Activated CD4-positive, alpha-beta T cell treated with anti-CD3 and anti-CD28 coated beads, Interleukin-2, amount 10 ng/mL, durations not matched to agents 7 days and 5 days (primary cell): ENCODE data around the gene CDNF. TPM values are rescaled to one million over a fixed set of nuclear protein-coding genes. Genes with fewer than 3 reads are reported as not detected.

Source experiments
- CTCF ChIA-PET: fragments of 350-600 bp; sonication (Branson Sonifier 250); formaldehyde crosslinking; loops from one replicate; lab custom pipeline; 2021; ENCODE audit warnings: antibody characterized with exemption; lab: Charles Lee
- POLR2A ChIA-PET: fragments of 350-600 bp; sonication (Branson Sonifier 250); formaldehyde crosslinking; loops from one replicate; lab custom pipeline; 2021; ENCODE audit warnings: antibody characterized with exemption; lab: Charles Lee
- DNase-seq: peaks from one replicate; pipeline ENCODE4 v3.0.0-alpha.2; 2020
- H3K27ac Mint-ChIP-seq: one replicate; pipeline ENCODE4 v1.8.0; 2021; ENCODE audit warnings: mild to moderate bottlenecking, moderate library complexity, mixed read lengths
- H3K27me3 Mint-ChIP-seq: one replicate; pipeline ENCODE4 v1.8.0; 2021; ENCODE audit warnings: mixed read lengths
- H3K36me3 Mint-ChIP-seq: one replicate; pipeline ENCODE4 v1.8.0; 2021; ENCODE audit warnings: low read depth, mixed read lengths
- H3K4me1 Mint-ChIP-seq: one replicate; pipeline ENCODE4 v1.8.0; 2021; ENCODE audit warnings: mixed read lengths
- H3K4me3 Mint-ChIP-seq: one replicate; pipeline ENCODE4 v1.8.0; 2021; ENCODE audit warnings: mild to moderate bottlenecking, moderate library complexity, mixed read lengths
- H3K9me3 Mint-ChIP-seq: one replicate; pipeline ENCODE4 v1.8.0; 2021; ENCODE audit warnings: mixed read lengths
- total RNA-seq, 2 experiments: library from RNA; stranded (reverse); gene quantifications; one replicate each; pipeline ENCODE4 v1.2.3, GENCODE V29; 2021

The CDNF gene
- total RNA-seq, 2 experiments from 2014 or later = 0.67 to 0.85 TPM

DNA sequence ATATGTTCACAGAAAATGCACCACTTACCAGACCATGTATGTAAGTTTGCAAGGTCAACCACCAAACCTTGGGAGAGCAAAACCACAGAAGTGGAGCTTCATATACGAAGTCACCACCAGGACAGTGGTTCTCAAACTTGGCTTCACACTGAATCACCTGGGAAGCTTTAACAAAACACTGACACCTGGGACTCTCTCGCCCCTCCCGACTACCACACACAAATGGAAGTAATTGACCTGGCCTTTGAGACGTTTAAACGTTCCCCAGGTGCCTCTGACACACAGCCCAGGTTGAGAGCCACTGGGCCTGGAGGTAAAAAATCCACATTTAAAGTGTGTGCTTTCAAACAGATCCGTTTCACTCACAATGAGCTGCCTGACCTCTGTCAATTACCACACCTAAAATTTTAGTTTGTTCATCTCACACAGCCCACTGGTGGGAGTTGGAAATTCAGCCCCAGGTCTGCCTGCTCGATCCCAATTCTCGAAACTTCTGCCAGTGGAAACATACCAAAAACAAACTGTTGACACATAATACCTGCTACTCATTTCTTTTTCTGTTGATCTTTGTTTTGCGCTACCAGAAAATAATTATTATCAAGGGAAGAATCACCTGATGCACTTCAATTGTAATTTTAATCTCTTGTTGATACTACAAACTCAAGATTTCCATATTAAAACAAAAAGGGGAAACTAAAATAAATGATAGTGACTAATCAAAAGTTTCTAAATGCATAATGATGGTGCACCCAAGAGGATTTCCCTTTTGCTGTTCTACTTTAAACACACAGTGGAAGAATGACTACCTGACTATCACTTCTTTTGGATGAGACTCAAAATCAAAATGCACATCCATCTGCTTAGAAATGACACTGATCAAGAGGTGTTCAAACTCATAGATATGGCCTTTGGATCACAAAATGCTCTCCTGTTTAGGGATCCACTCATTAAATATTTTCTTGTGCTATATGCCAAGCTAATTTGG is 26.6 kb downstream of the CDNF start:
- Mint-ChIP-seq H3K4me1 (peaks cover 27% of the 10 kb centered on the region), H3K4me3 (no peak overlapping the region)
- no peak for DNase-seq

DNA sequence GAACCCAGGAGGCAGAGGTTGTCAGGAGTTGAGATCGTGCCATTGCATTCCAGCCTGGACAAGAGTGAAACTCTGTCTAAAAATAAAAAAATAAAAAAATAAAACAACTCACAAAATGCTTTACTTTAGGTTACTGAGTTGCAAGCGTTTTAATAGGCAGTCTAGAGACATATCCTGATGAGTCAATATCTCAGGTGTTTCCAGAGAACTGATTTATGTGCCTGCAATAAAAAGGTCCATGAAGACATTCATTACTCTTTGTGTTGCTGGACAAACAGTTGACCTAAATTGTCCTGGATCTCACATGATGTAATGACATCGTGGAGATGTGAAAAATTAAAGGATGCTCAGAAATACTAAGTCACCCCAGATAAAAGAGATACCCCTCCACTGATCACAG is 31.5 kb downstream of the CDNF start:
- ChIA-PET CTCF (no interaction called here), POLR2A (no interaction called here)
- no peaks in the 10 kb centered on the region for H3K36me3 Mint-ChIP-seq
- H3K4me3 Mint-ChIP-seq = no peak overlapping the region
- no peak overlapping the region for H3K27ac Mint-ChIP-seq
- peaks cover 3% of the 10 kb centered on the region for H3K27me3 Mint-ChIP-seq
- H3K4me1 Mint-ChIP-seq = peaks cover 5% of the 10 kb centered on the region
- DNase-seq = no peak
- no peaks in the 10 kb centered on the region for H3K9me3 Mint-ChIP-seq

More for the DNA sequence above, 26.6 kb downstream of the CDNF start:
- ChIA-PET POLR2A (no interaction called here), CTCF (interaction anchor here (1.0 kb wide), 1 partner anchor 306 kb away, joined by 3 read pairs; no protein-coding TSS in a partner anchor)
- H3K36me3 Mint-ChIP-seq = no peaks in the 10 kb centered on the region
- peaks cover 3% of the 10 kb centered on the region for H3K27me3 Mint-ChIP-seq
- H3K9me3 Mint-ChIP-seq = peaks cover 1% of the 10 kb centered on the region
- no peak overlapping the region for H3K27ac Mint-ChIP-seq

- Mint-ChIP-seq H3K4me1 (no peaks in the 10 kb centered on the region), H3K36me3 (no peaks in the 10 kb centered on the region), H3K9me3 (no peaks in the 10 kb centered on the region), H3K4me3 (no peak overlapping the region), H3K27ac (no peak overlapping the region), H3K27me3 (peaks cover 3% of the 10 kb centered on the region)
- DNase-seq = no peak
- ChIA-PET CTCF (no interaction called here), POLR2A (no interaction called here)
Observed at GRCh38 chr10:14803827-14804226, 34.0 kb downstream of the CDNF start.

- CTCF ChIA-PET = interaction anchor here (2.0 kb wide), 1 partner anchor 16 kb away, joined by 4 read pairs; no protein-coding TSS in a partner anchor
- no peaks in the 10 kb centered on the region for H3K36me3 Mint-ChIP-seq
- H3K27me3 Mint-ChIP-seq = peaks cover 5% of the 10 kb centered on the region
- no peak overlapping the region for H3K4me3 Mint-ChIP-seq
- no peaks in the 10 kb centered on the region for H3K9me3 Mint-ChIP-seq
- H3K4me1 Mint-ChIP-seq = no peaks in the 10 kb centered on the region
- H3K27ac Mint-ChIP-seq = no peak overlapping the region
- POLR2A ChIA-PET = no interaction called here
- DNase-seq = no peak
Observed at GRCh38 chr10:14801723-14802122, 36.1 kb downstream of the CDNF start.

GRCh38 chr10:14800397-14800796 is 37.4 kb downstream of the CDNF start:
- CTCF ChIA-PET = interaction anchor here (1.0 kb wide), 1 partner anchor 14 kb away, joined by 3 read pairs; no protein-coding TSS in a partner anchor
- no peaks in the 10 kb centered on the region for H3K9me3 Mint-ChIP-seq
- POLR2A ChIA-PET = no interaction called here

GRCh38 chr10:14798636-14799035 is 39.2 kb downstream of the CDNF start:
- Mint-ChIP-seq H3K4me3 (no peak overlapping the region), H3K27ac (no peak overlapping the region), H3K4me1 (no peaks in the 10 kb centered on the region), H3K36me3 (no peaks in the 10 kb centered on the region), H3K9me3 (no peaks in the 10 kb centered on the region), H3K27me3 (peaks cover 5% of the 10 kb centered on the region)
- no peak for DNase-seq
- CTCF ChIA-PET = no interaction called here
- POLR2A ChIA-PET = no interaction called here

More at GRCh38 chr10:14800397-14800796, 37.4 kb downstream of the CDNF start:
- no peak overlapping the region for H3K4me3 Mint-ChIP-seq
- H3K36me3 Mint-ChIP-seq = no peaks in the 10 kb centered on the region
- H3K4me1 Mint-ChIP-seq = no peaks in the 10 kb centered on the region
- H3K27me3 Mint-ChIP-seq = peaks cover 5% of the 10 kb centered on the region
- no peak for DNase-seq
- no peak overlapping the region for H3K27ac Mint-ChIP-seq

DNA sequence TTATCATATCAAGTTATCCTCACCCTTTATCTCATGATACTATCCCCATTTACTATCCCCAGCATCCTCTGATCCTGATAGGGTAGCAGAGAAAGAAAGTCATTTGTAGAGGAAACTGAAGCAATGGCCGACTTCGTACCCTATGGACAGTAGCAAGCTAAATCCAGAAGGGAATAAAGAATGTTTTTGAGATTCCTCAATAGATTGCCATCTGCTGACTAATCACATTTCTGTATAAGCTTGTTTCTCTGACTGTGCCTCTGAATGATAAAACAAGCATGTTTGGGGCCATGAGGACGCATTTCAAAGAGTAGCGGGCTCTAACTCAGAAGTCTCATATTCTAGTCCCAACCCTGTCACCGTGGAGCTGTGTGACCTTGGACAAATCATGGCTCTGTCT is 49.9 kb downstream of the CDNF start:
- Mint-ChIP-seq H3K27me3 (no peaks in the 10 kb centered on the region), H3K4me1 (no peaks in the 10 kb centered on the region), H3K4me3 (no peak overlapping the region), H3K27ac (no peak overlapping the region), H3K36me3 (peaks cover 1% of the 10 kb centered on the region), H3K9me3 (peaks cover 5% of the 10 kb centered on the region)
- no peak for DNase-seq
- POLR2A ChIA-PET = no interaction called here
- CTCF ChIA-PET = interaction anchor here (1.2 kb wide), 1 partner anchor 8 kb away, joined by 3 read pairs; no protein-coding TSS in a partner anchor

DNA sequence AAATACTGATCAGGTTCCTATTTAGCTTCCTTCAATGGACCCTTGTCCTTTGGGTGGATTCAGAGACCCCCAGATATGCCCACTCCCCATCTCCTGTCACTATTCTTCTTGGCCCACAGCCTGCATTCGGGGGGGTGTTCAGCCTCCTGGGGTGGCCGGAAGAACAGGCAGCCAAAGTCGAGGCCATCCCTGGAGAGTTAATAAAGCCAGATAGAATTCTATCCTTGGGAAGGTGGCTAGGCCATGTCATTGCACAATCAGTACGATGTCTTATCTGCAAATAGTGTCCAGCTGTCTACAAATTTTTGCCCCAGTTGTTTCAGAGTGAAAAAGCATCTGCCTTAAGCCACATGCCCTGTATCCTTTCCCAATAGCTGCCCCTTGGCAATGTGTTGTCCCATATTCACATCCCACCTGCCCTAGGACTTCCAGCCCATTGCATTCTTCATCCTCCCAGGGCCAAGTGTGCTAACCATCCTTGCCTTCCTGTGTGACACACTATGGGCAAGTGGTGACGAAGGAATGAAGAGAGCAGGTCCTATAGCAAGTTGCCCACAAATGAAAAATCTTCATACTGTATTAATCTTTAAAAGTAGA is 53.3 kb downstream of the CDNF start:
- H3K27me3 Mint-ChIP-seq = no peaks in the 10 kb centered on the region
- POLR2A ChIA-PET = no interaction called here
- CTCF ChIA-PET = no interaction called here
- no peak overlapping the region for H3K27ac Mint-ChIP-seq
- DNase-seq = no peak
- H3K4me3 Mint-ChIP-seq = no peak overlapping the region
- H3K9me3 Mint-ChIP-seq = peaks cover 3% of the 10 kb centered on the region
- no peaks in the 10 kb centered on the region for H3K36me3 Mint-ChIP-seq
- peaks cover 8% of the 10 kb centered on the region for H3K4me1 Mint-ChIP-seq

GRCh38 chr10:14782691-14783363 is 55.0 kb downstream of the CDNF start:
- no peak overlapping the region for H3K27ac Mint-ChIP-seq

GRCh38 chr10:14781763-14782162 is 56.1 kb downstream of the CDNF start:
- no peak overlapping the region for H3K4me3 Mint-ChIP-seq
- peaks cover 3% of the 10 kb centered on the region for H3K9me3 Mint-ChIP-seq
- POLR2A ChIA-PET = no interaction called here
- no peak overlapping the region for H3K27ac Mint-ChIP-seq
- CTCF ChIA-PET = no interaction called here
- peaks cover 8% of the 10 kb centered on the region for H3K4me1 Mint-ChIP-seq
- H3K27me3 Mint-ChIP-seq = no peaks in the 10 kb centered on the region
- no peaks in the 10 kb centered on the region for H3K36me3 Mint-ChIP-seq
- DNase-seq = no peak

More at GRCh38 chr10:14782691-14783363, 55.0 kb downstream of the CDNF start:
- peaks cover 8% of the 10 kb centered on the region for H3K4me1 Mint-ChIP-seq
- POLR2A ChIA-PET = no interaction called here
- H3K4me3 Mint-ChIP-seq = no peak overlapping the region
- peaks cover 3% of the 10 kb centered on the region for H3K9me3 Mint-ChIP-seq
- DNase-seq = no peak
- no peaks in the 10 kb centered on the region for H3K27me3 Mint-ChIP-seq
- no peaks in the 10 kb centered on the region for H3K36me3 Mint-ChIP-seq
- CTCF ChIA-PET = no interaction called here

DNA sequence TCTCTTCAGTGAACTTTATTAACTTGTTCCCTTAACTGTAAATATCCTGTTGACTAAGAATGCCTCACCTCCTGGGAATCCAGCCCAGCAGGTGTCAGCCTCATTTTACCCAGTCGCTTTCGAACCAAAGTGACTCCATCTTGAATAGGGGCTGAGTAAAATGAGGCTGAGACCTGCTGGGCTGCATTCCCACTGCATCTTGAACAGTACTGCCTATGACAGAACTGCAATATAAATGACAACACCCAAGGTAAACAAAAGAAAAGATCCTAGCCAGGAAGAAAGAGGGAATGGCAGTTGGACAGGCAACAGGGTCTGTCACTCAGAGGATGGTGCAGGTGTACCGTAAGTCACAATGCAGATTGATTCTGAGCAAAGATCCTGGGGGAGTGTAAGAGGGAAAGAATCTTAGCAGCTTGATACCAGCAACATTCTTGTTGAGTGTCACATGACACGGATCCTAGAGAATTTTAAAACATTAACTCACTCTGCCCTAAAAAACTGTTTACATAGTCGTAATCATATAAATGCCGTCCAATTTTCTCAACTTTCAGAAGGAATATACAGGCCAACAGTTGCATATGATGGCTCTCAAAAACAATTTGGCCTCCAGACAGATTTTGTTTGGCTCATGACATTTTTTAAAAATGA is 58.7 kb downstream of the CDNF start:
- no peaks in the 10 kb centered on the region for H3K36me3 Mint-ChIP-seq
- ChIA-PET POLR2A (no interaction called here), CTCF (interaction anchor here (1.1 kb wide), 1 partner anchor 9 kb away, joined by 3 read pairs; no protein-coding TSS in a partner anchor)

DNA sequence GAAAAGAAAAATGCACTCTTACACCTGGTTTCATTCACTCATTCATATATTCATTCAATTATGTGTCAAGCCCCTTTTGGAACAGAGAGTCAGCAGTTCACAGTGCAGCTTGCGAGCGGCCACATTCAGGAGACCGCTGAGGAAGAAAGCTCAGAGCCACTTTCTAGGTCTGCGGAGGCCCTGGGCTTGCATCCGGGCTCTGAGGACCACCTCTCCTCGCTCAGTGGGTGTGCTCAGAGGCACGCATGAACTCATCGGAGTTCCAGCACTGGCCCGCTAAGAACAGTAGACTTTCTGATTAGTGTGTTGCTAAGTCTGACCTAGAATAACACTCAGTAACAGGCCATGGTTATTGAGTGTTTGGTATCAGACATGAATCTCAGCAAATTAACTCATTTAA is 61.3 kb downstream of the CDNF start:
- Mint-ChIP-seq H3K27ac (no peak overlapping the region), H3K9me3 (no peaks in the 10 kb centered on the region), H3K36me3 (no peaks in the 10 kb centered on the region), H3K4me3 (no peak overlapping the region), H3K4me1 (no peaks in the 10 kb centered on the region), H3K27me3 (no peaks in the 10 kb centered on the region)
- ChIA-PET CTCF (no interaction called here), POLR2A (no interaction called here)
- DNase-seq = no peak

More for the DNA sequence above, 58.7 kb downstream of the CDNF start:
- no peak overlapping the region for H3K27ac Mint-ChIP-seq
- H3K27me3 Mint-ChIP-seq = no peaks in the 10 kb centered on the region
- H3K9me3 Mint-ChIP-seq = no peaks in the 10 kb centered on the region
- H3K4me3 Mint-ChIP-seq = no peak overlapping the region
- peaks cover 8% of the 10 kb centered on the region for H3K4me1 Mint-ChIP-seq
- DNase-seq = no peak
